Heart right ventricle (tissue), 16 donors: ENCODE data around the gene GREB1. TPM values are rescaled to one million over a fixed set of nuclear protein-coding genes. Genes with fewer than 3 reads are reported as not detected.

Experiments used
- ATAC-seq, 8 donors: fragments of 200-7000 bp; cut with Tn5 transposase; one replicate each; pipeline ENCODE4 v1.9.1; 2020; ENCODE audit warnings: mild to moderate bottlenecking in 8 of 8, moderate library complexity in 8 of 8, moderate number of reproducible peaks in 1 of 8
- DNase-seq, 2 donors: peaks; one replicate each; pipeline ENCODE4 v3.0.0-alpha.2; 2020
- H3K27ac ChIP-seq, 10 donors: fragments of 200-600 bp; sonication (generic) in 2 of 10; one replicate each; pipeline versions ENCODE4 v1.5.0 to v1.8.0; 2020 to 2022; ENCODE audit warnings: mild to moderate bottlenecking in 3 of 10
- H3K27me3 ChIP-seq, 7 donors: fragments of 200-600 bp; one replicate each; pipeline ENCODE4 v1.8.0; 2021 to 2022; ENCODE audit warnings: mild to moderate bottlenecking in 2 of 7
- H3K36me3 ChIP-seq, 9 donors: fragments of 200-600 bp; sonication (generic) in 1 of 9; one replicate each; pipeline versions ENCODE4 v1.5.0 to v1.8.0; 2020 to 2022; ENCODE audit warnings: mild to moderate bottlenecking in 2 of 9
- H3K4me1 ChIP-seq, 9 donors: fragments of 200-600 bp; sonication (generic) in 1 of 9; one replicate each; pipeline versions ENCODE4 v1.5.0 to v1.8.0; 2020 to 2022; ENCODE audit warnings: mild to moderate bottlenecking in 4 of 9
- H3K4me3 ChIP-seq, 10 donors: fragments of 200-600 bp; sonication (generic) in 2 of 10; one replicate each; pipeline versions ENCODE4 v1.5.0 to v1.8.0; 2020 to 2022; ENCODE audit warnings: mild to moderate bottlenecking in 7 of 10, moderate library complexity in 2 of 10
- H3K9me3 ChIP-seq, 11 donors: fragments of 200-600 bp in 10 of 11; sonication (generic) in 2 of 11; one replicate each; pipeline versions ENCODE4 v1.5.0 to v1.8.0; 2013 to 2022; ENCODE audit warnings: mild to moderate bottlenecking in 2 of 11, control low read depth in 1 of 11, moderate library complexity in 1 of 11
- WGBS, 2 donors: extraction: QIAGEN DNeasy Blood & Tissue Kit; methylation state at CpG; one replicate each; pipeline ENCODE4 v1.1.7; 2013; ENCODE audit warnings: inconsistent platforms in 1 of 2; 5-methylcytosine and 5-hydroxymethylcytosine counted together
- intact Hi-C, 10 donors: fragments of 100-400 bp; cut with DNase I; formaldehyde crosslinking; loops; one replicate each; pipeline versions ENCODE4 v1.11.1 to v1.14.2; 2022
- polyA plus RNA-seq, 2 donors: library from polyadenylated mRNA; stranded (reverse); fragments of 200-250 nt; gene quantifications; one replicate each; pipeline ENCODE4 v1.2.3, GENCODE V29; 2013
- total RNA-seq, 10 donors: library from RNA; stranded (reverse); fragmentation: NEBNext Ultra II Directional in 3 of 10; extraction: Animal tissue kit (Norgen Biotek cat#: 25700) in 3 of 10; gene quantifications; one replicate each; pipeline versions ENCODE4 v1.2.1 to v1.2.4, GENCODE V29; 2021 to 2023
- TF ChIP-seq, protein P1 (sequence below), 9 donors: fragments of 200-600 bp; sonication (generic) in 2 of 9; IDR thresholded peaks; one replicate each; pipeline versions ENCODE4 v1.5.0 to v1.8.0; 2021 to 2022; ENCODE audit warnings: antibody characterized with exemption in 9 of 9, mild to moderate bottlenecking in 5 of 9, moderate library complexity in 1 of 9
- donor health status: Arrhythmogenic right ventricular cardiomyopathy.
- donor health status: ischemic (EF 13 %, LVEDD 7.1; RV severe dilation, severe dysfunction).
- donor health status: healthy with polysubstance abuse.
- donor health status: DM: no; HTN: yes; CAD: no.
- donor health status: DM: no; HTN: no; CAD: no.
- donor health status: ischemic (EF 25% LVEDD 6.9; RV normal size, moderate dysfunction).
- donor health status: ischemic (EF 25% LVEDD 5.7; RV mildly dilated, moderate dysfunction).
- donor health status: healthy.
- donor health status: DM: yes; HTN: yes; CAD: no.
- donor health status: Ischemic cardiomyopathy.
- donor health status: ischemic (EF 35%, LVEDD 5.7; RV mildly dilated, moderate dysfunction).
- donor health status: nonischemic (EF 11% LVEDD 7.7; RV severe dilation, severe dysfunction).
- donor health status: DM: yes; HTN: yes; CAD: no.
- donor health status: PGD.
- donor health status: ischemic (EF 29% LVEDD 5.4; RV normal size, mild dysfunction).
- donor health status: nonischemic (EF 23%, LVEDD 6.1; RV moderate dilation, normal function).

The GREB1 gene
- total and polyA plus RNA-seq, 12 donors = 1.2 to 15.6 (median 7.8) TPM

DNA sequence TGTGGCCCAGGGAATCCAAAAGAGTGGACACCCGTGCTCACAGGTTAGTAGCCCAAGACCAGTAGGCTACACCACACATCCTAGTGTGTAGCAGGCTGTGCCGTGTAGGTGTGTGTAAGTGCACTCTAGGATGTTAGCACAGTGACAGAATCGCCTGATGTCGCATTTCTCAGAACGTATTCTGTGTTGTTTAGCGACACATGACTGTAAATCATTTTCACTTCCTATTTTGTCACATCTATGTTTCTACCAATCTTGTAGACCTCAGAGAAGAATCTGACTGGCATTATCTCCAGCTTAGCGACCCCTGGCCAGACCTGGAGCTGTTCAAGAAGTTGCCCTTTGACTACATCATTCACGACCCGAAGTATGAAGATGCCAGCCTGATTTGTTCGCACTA lies 91.0 kb downstream of the GREB1 start:
- no peak for DNase-seq
- no peaks in the 10 kb centered on the region for H3K27me3 ChIP-seq
- ATAC-seq = no peak
- H3K9me3 ChIP-seq = peaks cover 0 to 13% (median 0%) of the 10 kb centered on the region in 11 donors
- no peak overlapping the region for H3K4me3 ChIP-seq
- peaks cover 0 to 31% (median 7%) of the 10 kb centered on the region in 9 donors for H3K36me3 ChIP-seq
- intact Hi-C loops = no loop called here
- TF ChIP-seq, protein P1, sequence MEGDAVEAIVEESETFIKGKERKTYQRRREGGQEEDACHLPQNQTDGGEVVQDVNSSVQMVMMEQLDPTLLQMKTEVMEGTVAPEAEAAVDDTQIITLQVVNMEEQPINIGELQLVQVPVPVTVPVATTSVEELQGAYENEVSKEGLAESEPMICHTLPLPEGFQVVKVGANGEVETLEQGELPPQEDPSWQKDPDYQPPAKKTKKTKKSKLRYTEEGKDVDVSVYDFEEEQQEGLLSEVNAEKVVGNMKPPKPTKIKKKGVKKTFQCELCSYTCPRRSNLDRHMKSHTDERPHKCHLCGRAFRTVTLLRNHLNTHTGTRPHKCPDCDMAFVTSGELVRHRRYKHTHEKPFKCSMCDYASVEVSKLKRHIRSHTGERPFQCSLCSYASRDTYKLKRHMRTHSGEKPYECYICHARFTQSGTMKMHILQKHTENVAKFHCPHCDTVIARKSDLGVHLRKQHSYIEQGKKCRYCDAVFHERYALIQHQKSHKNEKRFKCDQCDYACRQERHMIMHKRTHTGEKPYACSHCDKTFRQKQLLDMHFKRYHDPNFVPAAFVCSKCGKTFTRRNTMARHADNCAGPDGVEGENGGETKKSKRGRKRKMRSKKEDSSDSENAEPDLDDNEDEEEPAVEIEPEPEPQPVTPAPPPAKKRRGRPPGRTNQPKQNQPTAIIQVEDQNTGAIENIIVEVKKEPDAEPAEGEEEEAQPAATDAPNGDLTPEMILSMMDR (IDR thresholded peaks at IDR 0.05) = no peak
- H3K27ac ChIP-seq = no peak overlapping the region
- WGBS, 2 donors = 93 to 96% methylated on average over 10 of the region's 10 CpGs
- no peaks in the 10 kb centered on the region for H3K4me1 ChIP-seq

DNA sequence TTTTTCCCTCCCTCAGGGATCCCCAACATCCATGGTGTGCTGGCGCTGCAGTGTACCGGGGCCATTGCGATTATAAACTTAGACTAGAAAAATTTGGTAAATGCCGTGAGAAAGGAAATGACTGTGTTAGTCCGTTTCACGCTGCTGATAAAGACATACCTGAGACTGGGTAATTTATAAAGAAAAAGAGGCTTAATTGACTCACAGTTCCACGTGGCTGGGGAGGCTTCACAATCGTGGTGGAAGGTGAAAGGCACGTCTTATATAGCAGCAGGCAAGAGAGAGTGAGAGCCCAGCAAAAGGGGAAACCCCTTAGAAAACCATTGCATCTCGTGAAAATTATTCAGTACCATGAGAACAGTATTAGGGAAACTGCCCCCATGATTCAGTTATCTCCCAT lies 91.8 kb downstream of the GREB1 start:
- DNase-seq = no peak
- Histone ChIP-seq H3K9me3 (peaks cover 0 to 13% (median 0%) of the 10 kb centered on the region in 11 donors), H3K36me3 (peaks cover 0 to 33% (median 7%) of the 10 kb centered on the region in 9 donors), H3K27me3 (no peaks in the 10 kb centered on the region), H3K4me1 (no peaks in the 10 kb centered on the region), H3K27ac (no peak overlapping the region), H3K4me3 (no peak overlapping the region)
- TF ChIP-seq, protein P1 (IDR thresholded peaks at IDR 0.05) = no peak
- WGBS, 2 donors = 88 to 93% methylated on average over 10 of the region's 10 CpGs
- no peak for ATAC-seq
- intact Hi-C loops = no loop called here

DNA sequence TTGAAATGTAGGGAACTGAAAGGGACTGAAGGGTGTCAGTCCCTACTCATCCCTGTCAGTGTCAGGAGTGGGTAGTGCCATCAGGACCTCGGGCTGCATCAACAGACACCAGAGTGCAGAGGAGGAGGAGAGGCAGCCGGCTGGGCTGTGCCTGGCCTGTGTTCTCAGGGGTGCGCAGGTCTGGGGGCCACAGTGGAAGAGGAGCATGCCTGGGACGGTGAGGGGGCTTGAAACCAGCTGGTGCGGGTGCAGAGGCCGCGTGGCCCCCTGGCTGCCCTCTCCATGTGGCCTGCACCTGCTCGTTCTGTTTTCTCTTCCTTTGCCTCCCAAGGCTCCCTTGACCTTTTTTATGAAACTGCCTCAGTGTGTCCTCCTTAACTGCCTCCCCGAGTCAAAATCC lies 94.8 kb downstream of the GREB1 start:
- TF ChIP-seq, protein P1 (IDR thresholded peaks at IDR 0.05) = no peak
- no peak overlapping the region for H3K4me3 ChIP-seq
- DNase-seq (no peak), ATAC-seq (no peak)
- peaks cover 0 to 44% (median 7%) of the 10 kb centered on the region in 9 donors for H3K36me3 ChIP-seq
- peaks cover 0 to 13% (median 0%) of the 10 kb centered on the region in 11 donors for H3K9me3 ChIP-seq
- intact Hi-C loops = no loop called here
- no peaks in the 10 kb centered on the region for H3K4me1 ChIP-seq
- no peaks in the 10 kb centered on the region for H3K27me3 ChIP-seq
- H3K27ac ChIP-seq = no peak overlapping the region
- WGBS, 2 donors = 88 to 89% methylated on average over 9 of the region's 9 CpGs

DNA sequence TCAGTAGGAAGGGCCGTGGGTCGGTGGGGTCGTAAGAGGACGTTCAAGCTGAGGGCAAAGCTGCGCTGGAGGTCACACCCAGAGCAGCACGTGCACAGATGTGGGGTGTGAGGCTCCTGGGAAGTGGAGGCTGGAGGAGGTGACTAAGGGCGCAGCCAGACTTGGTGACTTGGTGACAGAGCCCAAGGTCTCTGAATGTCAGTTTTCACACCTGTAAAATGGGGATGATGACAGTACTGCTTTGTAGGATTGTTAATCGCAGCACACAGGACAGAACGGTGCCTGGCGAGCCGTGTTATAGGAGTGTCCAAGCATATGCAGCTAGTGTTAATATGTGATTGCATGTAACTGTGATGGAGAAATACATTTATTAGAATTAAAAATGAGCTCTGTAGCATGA lies 95.4 kb downstream of the GREB1 start:
- no peaks in the 10 kb centered on the region for H3K27me3 ChIP-seq
- TF ChIP-seq, protein P1 (IDR thresholded peaks at IDR 0.05) = no peak
- H3K9me3 ChIP-seq = peaks cover 0 to 13% (median 0%) of the 10 kb centered on the region in 11 donors
- no peak overlapping the region for H3K4me3 ChIP-seq
- H3K27ac ChIP-seq = no peak overlapping the region
- 87 to 92% methylated on average over 11 of the region's 11 CpGs for WGBS, 2 donors
- H3K4me1 ChIP-seq = no peaks in the 10 kb centered on the region
- peaks cover 0 to 46% (median 7%) of the 10 kb centered on the region in 9 donors for H3K36me3 ChIP-seq
- intact Hi-C loops = no loop called here
- ATAC-seq (peak in 1 of 8 donors; percentile 9), DNase-seq (no peak)
